Uterus (tissue), 4 donors: ENCODE measurements around the gene PLA2G4B. TPM values are rescaled to one million over a fixed set of nuclear protein-coding genes. Genes with fewer than 3 reads are reported as not detected.
A peak's percentile ranks its signal among the peaks of the same experiment; 100 is the strongest.

Source experiments
- DNase-seq, 2 donors: peaks; one replicate each; pipeline ENCODE4 v3.0.0-alpha.2; 2019 to 2020
- H3K27ac ChIP-seq, 2 donors: fragments of 200-600 bp; sonication (generic); 1 replicate in 1 of 2; 2 replicates in 1 of 2; pipeline ENCODE4 v1.5.1; 2016 to 2018
- H3K27me3 ChIP-seq, 2 donors: fragments of 200-600 bp; sonication (generic); one replicate each; pipeline ENCODE4 v1.5.1; 2018 to 2019; ENCODE audit warnings: control low read depth in 1 of 2
- H3K36me3 ChIP-seq, 2 donors: fragments of 200-600 bp; sonication (generic); one replicate each; pipeline ENCODE4 v1.5.1; 2019; ENCODE audit warnings: control low read depth in 1 of 2
- H3K4me1 ChIP-seq, 2 donors: fragments of 200-600 bp; sonication (generic); one replicate each; pipeline ENCODE4 v1.5.1; 2018 to 2019; ENCODE audit warnings: control low read depth in 1 of 2
- H3K4me3 ChIP-seq, 2 donors: fragments of 200-600 bp; sonication (generic); 1 replicate in 1 of 2; 2 replicates in 1 of 2; pipeline ENCODE4 v1.5.1; 2018 to 2019; ENCODE audit warnings: mild to moderate bottlenecking in 1 of 2
- H3K9me3 ChIP-seq, 2 donors: fragments of 200-600 bp; sonication (generic); one replicate each; pipeline ENCODE4 v1.5.1; 2019; ENCODE audit warnings: control low read depth in 1 of 2
- CTCF ChIP-seq, 4 experiments: fragments of 200-600 bp in 2 of 4; fragments of 450-650 bp in 2 of 4; sonication (generic) in 2 of 4; IDR thresholded peaks; one replicate each; pipeline ENCODE4 v1.5.1; 2016 to 2019; ENCODE audit warnings: antibody characterized with exemption in 4 of 4, mild to moderate bottlenecking in 2 of 4, moderate library complexity in 1 of 4
- POLR2A ChIP-seq, 2 donors: fragments of 450-650 bp; IDR thresholded peaks; one replicate each; pipeline ENCODE4 v1.6.1; 2016; ENCODE audit warnings: antibody characterized with exemption in 2 of 2, mild to moderate bottlenecking in 1 of 2, moderate library complexity in 1 of 2
- intact Hi-C: fragments of 100-400 bp; cut with DNase I; formaldehyde crosslinking; loops from one replicate; pipeline ENCODE4 v1.15.1; 2023; ENCODE audit warnings: low total_unique reads
- total RNA-seq, 4 donors: library from RNA; depleted of rRNA in 3 of 4; stranded (reverse); fragments of >200 nt in 3 of 4; gene quantifications; one replicate each; pipeline versions ENCODE4 v1.1.0 to v1.2.4, GENCODE V29; 2014 to 2023
- donor health status: DM: yes; HTN: yes; CAD: no.

The PLA2G4B gene
- total RNA-seq, 4 donors from 2014 or later: 3.5 to 91.2 (median 7.1) TPM

GRCh38 chr15:41892621-41893421, 54.2 kb downstream of the PLA2G4B start:
- intact Hi-C loops: no loop called here
- DNase-seq: no peak
- Histone ChIP-seq H3K27me3 (no peaks in the 10 kb centered on the region), H3K36me3 (no peaks in the 10 kb centered on the region), H3K4me1 (peaks cover 0 to 10% of the 10 kb centered on the region in 2 donors), H3K27ac (no peak overlapping the region), H3K9me3 (no peaks in the 10 kb centered on the region), H3K4me3 (no peak overlapping the region)
- TF ChIP-seq CTCF (IDR thresholded peaks at IDR 0.05): no peak
- no peak for TF ChIP-seq POLR2A (IDR thresholded peaks at IDR 0.05)

DNA sequence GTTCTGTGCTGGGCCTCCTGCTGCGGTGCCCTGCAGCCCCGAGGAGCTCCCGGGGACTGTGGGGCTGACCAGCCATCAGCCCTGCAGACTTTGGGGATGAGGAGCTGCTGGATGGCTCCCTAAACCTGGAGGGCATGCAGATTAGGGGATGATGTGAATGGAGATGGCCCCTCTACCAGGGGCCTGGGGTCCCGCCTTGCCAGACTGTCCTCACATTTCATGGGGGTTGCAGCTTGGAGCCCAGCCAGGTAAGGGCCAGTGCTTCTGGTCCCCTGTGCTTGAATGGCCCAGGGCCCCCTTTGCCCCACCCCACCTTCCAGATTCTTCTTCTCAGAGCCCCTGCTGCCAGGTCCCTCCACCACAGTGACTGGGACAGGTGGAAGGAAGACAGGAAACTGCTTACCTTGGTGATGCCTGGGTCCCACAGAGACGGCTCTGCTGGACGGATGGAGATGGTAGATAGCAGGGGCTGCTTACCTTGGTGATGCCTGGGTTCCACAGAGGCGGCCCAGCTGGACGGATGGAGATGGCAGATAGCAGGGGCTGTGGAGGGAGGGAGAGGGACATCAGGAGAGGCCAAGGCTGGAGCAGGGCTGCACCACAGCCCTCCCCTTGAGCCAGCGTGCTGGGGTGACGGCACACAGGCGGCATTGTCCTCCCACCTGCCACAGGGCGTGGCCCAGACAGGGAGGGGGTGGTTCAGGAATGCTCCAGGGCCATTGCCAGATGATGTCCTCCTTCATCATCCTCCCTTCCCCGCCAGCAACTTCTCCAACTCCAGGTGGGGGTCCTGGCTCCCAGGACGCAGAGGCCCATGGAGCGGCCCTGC, 55.0 kb downstream of the PLA2G4B start, which contains the start of gene SPTBN5:
Gene SPTBN5, minus strand, starts transcription at position 632 of the 829 bp plus-strand sequence. Its CDS starts 556 bp downstream, at position 76.
- Histone ChIP-seq H3K27ac (peak within 1 kb of the TSS; percentile 44 to 51), H3K27me3 (no peaks in the 10 kb centered on the region), H3K4me1 (peaks cover 0 to 10% of the 10 kb centered on the region in 2 donors), H3K36me3 (no peaks in the 10 kb centered on the region), H3K9me3 (no peaks in the 10 kb centered on the region), H3K4me3 (no peak within 1 kb of the TSS)
- no peak for DNase-seq
- no peak for TF ChIP-seq CTCF (IDR thresholded peaks at IDR 0.05)
- TF ChIP-seq POLR2A (IDR thresholded peaks at IDR 0.05): no peak
- intact Hi-C loops: no loop called here

GRCh38 chr15:41894251-41894790, 55.7 kb downstream of the PLA2G4B start:
- Histone ChIP-seq H3K4me1 (peaks cover 0 to 10% of the 10 kb centered on the region in 2 donors), H3K36me3 (no peaks in the 10 kb centered on the region), H3K4me3 (no peak overlapping the region), H3K9me3 (no peaks in the 10 kb centered on the region), H3K27me3 (no peaks in the 10 kb centered on the region), H3K27ac (peak overlapping the region; percentile 44 to 51)
- no peak for DNase-seq
- TF ChIP-seq POLR2A (IDR thresholded peaks at IDR 0.05) (no peak), CTCF (IDR thresholded peaks at IDR 0.05) (no peak)
- intact Hi-C loops: no loop called here

GRCh38 chr15:41894791-41895463, 56.3 kb downstream of the PLA2G4B start:
- Histone ChIP-seq H3K36me3 (no peaks in the 10 kb centered on the region), H3K9me3 (no peaks in the 10 kb centered on the region), H3K4me1 (peaks cover 0 to 10% of the 10 kb centered on the region in 2 donors), H3K4me3 (no peak overlapping the region), H3K27me3 (no peaks in the 10 kb centered on the region), H3K27ac (peak overlapping the region; percentile 44 to 51)
- intact Hi-C loops: no loop called here
- TF ChIP-seq CTCF (IDR thresholded peaks at IDR 0.05): no peak
- no peak for TF ChIP-seq POLR2A (IDR thresholded peaks at IDR 0.05)
- peak; percentile 62 to 63 for DNase-seq
